Ovary (tissue), 10 donors: ENCODE data around the gene SLC9A2. TPM values are rescaled to one million over a fixed set of nuclear protein-coding genes. Genes with fewer than 3 reads are reported as not detected.
A peak's percentile ranks its signal among the peaks of the same experiment; 100 is the strongest.

Experiments used
- DNase-seq, 5 donors: peaks; one replicate each; pipeline ENCODE4 v3.0.0-alpha.2; 2019 to 2020
- H3K27ac ChIP-seq, 2 donors: fragments of 200-600 bp; one replicate each; pipeline versions ENCODE4 v1.5.1 to v1.8.0; 2019 to 2022
- H3K27me3 ChIP-seq: fragments of 200-600 bp; one replicate; pipeline ENCODE4 v1.8.0; 2022
- H3K36me3 ChIP-seq: fragments of 200-600 bp; sonication (generic); one replicate; pipeline ENCODE4 v1.5.1; 2019
- H3K4me1 ChIP-seq: one replicate; pipeline ENCODE4 v1.8.1; 2013; ENCODE audit warnings: mild to moderate bottlenecking, moderate library complexity; ENCODE audit not compliant: insufficient read depth
- H3K4me3 ChIP-seq: fragments of 200-600 bp; sonication (generic); one replicate; pipeline ENCODE4 v1.5.1; 2017
- H3K9me3 ChIP-seq, 2 donors: fragments of 200-600 bp in 1 of 2; sonication (generic) in 1 of 2; one replicate each; pipeline versions ENCODE4 v1.5.1 to v1.8.1; 2013 to 2019; ENCODE audit warnings: mild to moderate bottlenecking in 1 of 2, moderate library complexity in 1 of 2
- EP300 ChIP-seq: sonication (generic); formaldehyde crosslinking; IDR thresholded peaks from one replicate; pipeline ENCODE4 v1.6.1; 2017; ENCODE audit warnings: antibody characterized with exemption
- POLR2A ChIP-seq: fragments of 450-650 bp; IDR thresholded peaks from one replicate; pipeline ENCODE4 v1.6.1; 2017; ENCODE audit warnings: antibody characterized with exemption, mild to moderate bottlenecking, moderate library complexity
- WGBS, 3 donors: extraction: QIAGEN DNeasy Blood & Tissue Kit in 1 of 3; methylation state at CpG; one replicate each; pipeline versions ENCODE4 v1.1.5 to v1.1.7; 2013 to 2017; 5-methylcytosine and 5-hydroxymethylcytosine counted together
- intact Hi-C, 4 donors: fragments of 100-400 bp; cut with DNase I; formaldehyde crosslinking; loops; one replicate each; pipeline versions ENCODE4 v1.11.0 to v1.15.1; 2022 to 2023
- long read RNA-seq, 3 donors: library from polyadenylated mRNA in 2 of 3; unstranded in 2 of 3; transcript quantifications; one replicate each; pipeline ENCODE4 v2.0.0 and lab custom pipeline, GENCODE V29; 2021 to 2026
- polyA plus RNA-seq, 2 donors: library from polyadenylated mRNA; stranded (reverse); fragments of 200-250 nt in 1 of 2; fragments of 350-450 nt in 1 of 2; fragmentation: Illumina TruSeq in 1 of 2; extraction: RNeasy Lipid Tissue Mini Kit (QIAGEN cat#74804) in 1 of 2; gene quantifications; one replicate each; pipeline ENCODE4 v1.2.3, GENCODE V29; 2013 to 2014
- total RNA-seq, 7 donors: library from RNA; depleted of rRNA in 2 of 7; stranded (reverse); fragments of >200 nt in 2 of 7; fragmentation: NEBNext Ultra II Directional in 3 of 7; extraction: Animal tissue kit (Norgen Biotek cat#: 25700) in 3 of 7; gene quantifications; one replicate each; pipeline versions ENCODE4 v1.1.0 to v1.2.4, GENCODE V29; 2016 to 2023
- TF ChIP-seq, protein P1 (sequence below), 3 donors: fragments of 450-650 bp in 2 of 3; fragments of 200-600 bp in 1 of 3; IDR thresholded peaks; one replicate each; pipeline versions ENCODE4 v1.5.1 to v1.8.0; 2016 to 2022; ENCODE audit warnings: antibody characterized with exemption in 3 of 3, mild to moderate bottlenecking in 1 of 3
- donor health status: DM: no; HTN: no; CAD: no; lungs with moderate emphysema.
- donor health status: DM: no; HTN: no; CAD: no.
- donor health status: Bipolar disorder and iron deficiency.
- donor health status: DM: yes; HTN: yes; CAD: no.
- donor health status: DM: no; HTN: no; CAD: no.
- donor health status: DM: yes; HTN: yes; CAD: no.

Gene SLC9A2, protein sequence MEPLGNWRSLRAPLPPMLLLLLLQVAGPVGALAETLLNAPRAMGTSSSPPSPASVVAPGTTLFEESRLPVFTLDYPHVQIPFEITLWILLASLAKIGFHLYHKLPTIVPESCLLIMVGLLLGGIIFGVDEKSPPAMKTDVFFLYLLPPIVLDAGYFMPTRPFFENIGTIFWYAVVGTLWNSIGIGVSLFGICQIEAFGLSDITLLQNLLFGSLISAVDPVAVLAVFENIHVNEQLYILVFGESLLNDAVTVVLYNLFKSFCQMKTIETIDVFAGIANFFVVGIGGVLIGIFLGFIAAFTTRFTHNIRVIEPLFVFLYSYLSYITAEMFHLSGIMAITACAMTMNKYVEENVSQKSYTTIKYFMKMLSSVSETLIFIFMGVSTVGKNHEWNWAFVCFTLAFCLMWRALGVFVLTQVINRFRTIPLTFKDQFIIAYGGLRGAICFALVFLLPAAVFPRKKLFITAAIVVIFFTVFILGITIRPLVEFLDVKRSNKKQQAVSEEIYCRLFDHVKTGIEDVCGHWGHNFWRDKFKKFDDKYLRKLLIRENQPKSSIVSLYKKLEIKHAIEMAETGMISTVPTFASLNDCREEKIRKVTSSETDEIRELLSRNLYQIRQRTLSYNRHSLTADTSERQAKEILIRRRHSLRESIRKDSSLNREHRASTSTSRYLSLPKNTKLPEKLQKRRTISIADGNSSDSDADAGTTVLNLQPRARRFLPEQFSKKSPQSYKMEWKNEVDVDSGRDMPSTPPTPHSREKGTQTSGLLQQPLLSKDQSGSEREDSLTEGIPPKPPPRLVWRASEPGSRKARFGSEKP
- total RNA-seq, result under 1 TPM in 4 of 7 donors, not detected in 3; 0.08 to 0.46 (median 0.15) TPM
- not detected for polyA plus RNA-seq
- long read RNA-seq, donor 1, result 0 reads
- long read RNA-seq, donor 2, result 0 reads
- long read RNA-seq, donor 3, result 0 reads

DNA sequence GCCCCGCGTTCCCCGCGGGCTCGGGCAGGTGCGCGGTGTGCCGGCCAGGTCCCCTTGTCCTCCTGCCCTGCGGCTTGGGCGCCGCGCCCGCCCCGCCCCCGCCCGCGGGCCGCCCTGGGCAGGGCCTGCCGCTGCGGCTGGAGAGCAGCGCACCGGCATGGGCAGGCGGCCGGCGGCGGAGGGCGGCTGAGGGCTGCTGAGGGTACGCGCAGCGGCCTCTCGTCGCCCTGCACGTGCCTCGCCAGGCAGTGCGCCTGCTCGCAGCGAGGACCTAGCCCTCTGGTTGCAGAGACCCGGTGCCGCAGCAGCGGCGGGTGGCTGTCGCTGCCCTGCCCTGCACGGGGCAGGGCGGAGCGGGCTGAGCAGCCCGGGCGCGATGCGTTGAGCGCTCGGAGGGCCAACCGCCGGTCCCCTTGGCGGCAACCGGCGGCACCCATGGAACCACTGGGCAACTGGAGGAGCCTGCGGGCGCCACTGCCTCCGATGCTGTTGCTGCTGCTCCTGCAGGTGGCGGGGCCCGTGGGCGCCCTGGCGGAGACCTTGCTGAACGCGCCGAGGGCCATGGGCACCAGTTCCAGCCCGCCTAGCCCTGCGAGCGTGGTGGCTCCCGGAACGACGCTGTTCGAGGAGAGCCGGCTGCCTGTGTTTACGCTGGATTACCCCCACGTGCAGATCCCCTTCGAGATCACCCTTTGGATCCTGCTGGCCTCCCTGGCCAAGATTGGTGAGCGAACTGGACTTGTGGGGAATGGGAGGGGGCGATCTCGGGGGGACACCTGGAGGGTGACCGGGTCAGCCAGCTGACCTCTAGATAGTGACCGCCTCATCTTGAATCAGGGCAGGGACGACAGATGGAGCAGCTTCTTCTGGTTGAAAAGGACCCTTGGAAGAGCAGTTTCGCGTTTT lies at the start of gene SLC9A2:
TSS of gene SLC9A2 (plus strand) at position 140 of the 906 bp plus-strand sequence. CDS start at position 436, 296 bp downstream.
- Histone ChIP-seq H3K9me3 (no peaks in the 10 kb centered on the region), H3K27ac (no peak within 1 kb of the TSS), H3K36me3 (no peaks in the 10 kb centered on the region), H3K4me1 (peaks cover 6% of the 10 kb centered on the region), H3K4me3 (peak within 1 kb of the TSS; percentile 26), H3K27me3 (no peaks in the 10 kb centered on the region)
- DNase-seq, result no peak
- TF ChIP-seq EP300 (no peak), POLR2A (no peak)
- TF ChIP-seq, protein P1, sequence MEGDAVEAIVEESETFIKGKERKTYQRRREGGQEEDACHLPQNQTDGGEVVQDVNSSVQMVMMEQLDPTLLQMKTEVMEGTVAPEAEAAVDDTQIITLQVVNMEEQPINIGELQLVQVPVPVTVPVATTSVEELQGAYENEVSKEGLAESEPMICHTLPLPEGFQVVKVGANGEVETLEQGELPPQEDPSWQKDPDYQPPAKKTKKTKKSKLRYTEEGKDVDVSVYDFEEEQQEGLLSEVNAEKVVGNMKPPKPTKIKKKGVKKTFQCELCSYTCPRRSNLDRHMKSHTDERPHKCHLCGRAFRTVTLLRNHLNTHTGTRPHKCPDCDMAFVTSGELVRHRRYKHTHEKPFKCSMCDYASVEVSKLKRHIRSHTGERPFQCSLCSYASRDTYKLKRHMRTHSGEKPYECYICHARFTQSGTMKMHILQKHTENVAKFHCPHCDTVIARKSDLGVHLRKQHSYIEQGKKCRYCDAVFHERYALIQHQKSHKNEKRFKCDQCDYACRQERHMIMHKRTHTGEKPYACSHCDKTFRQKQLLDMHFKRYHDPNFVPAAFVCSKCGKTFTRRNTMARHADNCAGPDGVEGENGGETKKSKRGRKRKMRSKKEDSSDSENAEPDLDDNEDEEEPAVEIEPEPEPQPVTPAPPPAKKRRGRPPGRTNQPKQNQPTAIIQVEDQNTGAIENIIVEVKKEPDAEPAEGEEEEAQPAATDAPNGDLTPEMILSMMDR (IDR thresholded peaks at IDR 0.05), result no peak
- intact Hi-C loops, result no loop called here
- WGBS, 3 donors, result 2 to 10% (median 5%) methylated on average over 17 to 85 of the region's 85 CpGs

DNA sequence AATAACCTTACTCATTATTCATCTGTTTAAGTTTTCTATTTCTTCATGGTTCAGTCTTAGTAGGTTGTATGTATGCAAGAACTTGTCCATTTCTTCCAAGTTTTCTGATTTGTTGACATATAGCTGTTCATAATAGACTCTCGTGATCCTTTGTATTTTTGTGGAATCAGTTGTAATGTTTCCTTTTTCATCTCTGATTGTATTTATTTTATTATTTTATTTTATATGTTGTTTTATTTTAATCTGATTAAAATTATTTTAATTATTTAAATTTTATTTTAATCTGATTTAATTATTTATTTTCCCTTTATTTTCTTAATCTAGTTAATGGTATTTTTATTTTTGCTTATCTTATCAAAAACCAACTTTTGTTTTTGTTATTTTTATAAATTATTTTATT lies 43.5 kb upstream of the SLC9A2 start:
- DNase-seq, result no peak
- WGBS, 3 donors, result 83 to 97% (median 87%) methylated on average over 1 of the region's 1 CpG
- Histone ChIP-seq H3K4me1 (no peaks in the 10 kb centered on the region), H3K36me3 (no peaks in the 10 kb centered on the region), H3K27me3 (no peaks in the 10 kb centered on the region), H3K9me3 (no peaks in the 10 kb centered on the region), H3K4me3 (no peak overlapping the region), H3K27ac (no peak overlapping the region)
- TF ChIP-seq POLR2A, result no peak
- TF ChIP-seq, protein P1 (IDR thresholded peaks at IDR 0.05), result no peak
- intact Hi-C loops, result no loop called here

DNA sequence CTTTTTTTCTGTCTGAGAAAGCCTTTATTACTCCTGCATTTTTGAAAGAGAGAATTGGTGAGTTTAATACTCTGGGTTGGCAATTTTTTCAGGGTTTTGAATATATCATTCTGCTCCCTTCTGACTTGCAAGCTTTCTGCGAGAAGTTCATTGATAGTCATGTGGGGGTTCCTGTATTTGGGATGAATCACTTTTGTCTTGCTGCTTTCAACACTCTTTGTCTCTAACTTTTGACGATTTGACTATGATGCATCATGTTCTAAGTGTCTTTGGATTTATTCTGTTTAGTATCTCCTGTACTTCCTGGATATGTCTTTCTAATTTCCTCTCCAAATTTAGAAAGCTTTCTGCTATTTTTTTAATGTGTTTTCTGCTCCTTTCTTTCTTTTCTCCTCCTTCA lies 41.0 kb upstream of the SLC9A2 start:
- H3K36me3 ChIP-seq, result no peaks in the 10 kb centered on the region
- no peak overlapping the region for H3K27ac ChIP-seq
- intact Hi-C loops, result no loop called here
- no peak overlapping the region for H3K4me3 ChIP-seq
- no peaks in the 10 kb centered on the region for H3K9me3 ChIP-seq
- TF ChIP-seq, protein P1 (IDR thresholded peaks at IDR 0.05), result no peak
- no peak for TF ChIP-seq EP300
- no peak for TF ChIP-seq POLR2A
- DNase-seq, result no peak
- no peaks in the 10 kb centered on the region for H3K27me3 ChIP-seq
- WGBS, 3 donors, result 71 to 82% (median 78%) methylated on average over 2 of the region's 2 CpGs
- H3K4me1 ChIP-seq, result no peaks in the 10 kb centered on the region

DNA sequence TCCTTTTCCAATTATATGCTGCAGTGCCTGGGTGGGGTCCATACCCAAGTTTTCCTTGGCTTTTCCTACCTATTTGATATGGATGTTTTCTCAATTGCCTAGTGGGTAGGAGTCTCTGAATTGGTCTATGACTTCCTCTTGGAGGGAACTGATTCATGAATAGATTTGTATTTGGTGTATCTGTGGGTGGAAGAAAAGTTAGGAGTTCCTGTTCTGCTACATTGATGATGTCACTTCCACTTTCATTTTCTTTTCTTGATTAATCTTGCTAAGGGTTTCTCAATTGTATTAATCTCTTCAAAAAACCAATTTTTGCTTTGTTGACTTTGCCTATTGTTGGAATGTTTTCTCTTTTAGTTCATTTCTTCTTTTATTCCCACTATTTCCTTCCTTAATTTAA lies 37.4 kb upstream of the SLC9A2 start:
- H3K9me3 ChIP-seq, result no peaks in the 10 kb centered on the region
- intact Hi-C loops, result no loop called here
- no peaks in the 10 kb centered on the region for H3K36me3 ChIP-seq
- no peaks in the 10 kb centered on the region for H3K4me1 ChIP-seq
- DNase-seq, result no peak
- no peak overlapping the region for H3K27ac ChIP-seq
- no peaks in the 10 kb centered on the region for H3K27me3 ChIP-seq
- TF ChIP-seq EP300 (no peak), POLR2A (no peak)
- TF ChIP-seq, protein P1 (IDR thresholded peaks at IDR 0.05), result no peak
- H3K4me3 ChIP-seq, result no peak overlapping the region
